ENCODE data around the gene CRACDL. TPM values are rescaled to one million over a fixed set of nuclear protein-coding genes. Genes with fewer than 3 reads are reported as not detected.

The CRACDL gene
- total and polyA plus RNA-seq, 4 donors: 0.67 to 7.5 (median 6.2) TPM

DNA sequence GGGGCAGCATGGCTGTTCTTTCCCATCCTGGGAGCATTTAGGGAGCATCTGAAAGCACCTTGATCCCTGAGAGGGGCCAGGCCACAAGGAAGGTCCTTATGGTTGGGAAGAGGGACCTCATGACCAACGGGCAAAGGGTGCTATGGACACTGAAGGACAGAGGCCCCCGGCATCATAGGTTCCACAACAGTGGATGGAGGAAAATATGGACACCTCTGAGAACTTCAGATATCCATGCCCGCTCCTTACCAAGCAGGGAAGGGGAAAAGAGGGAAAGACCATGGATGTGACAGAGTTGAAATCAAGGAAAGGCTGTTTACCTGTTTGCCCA, 111.0 kb downstream of the CRACDL start:
- 93 to 96% methylated on average over 3 of the region's 3 CpGs for WGBS, 2 donors
- Histone ChIP-seq H3K27me3 (ENCODE audit: control insufficient read depth in 1 of 2, insufficient read depth in 2 of 2, low read length in 1 of 2) (no peaks in the 10 kb centered on the region), H3K9me3 (ENCODE audit: control insufficient read depth, low read length) (no peaks in the 10 kb centered on the region), H3K36me3 (ENCODE audit: control insufficient read depth in 1 of 2, insufficient read depth in 2 of 2, low read length in 1 of 2) (no peaks in the 10 kb centered on the region), H3K4me1 (ENCODE audit: control insufficient read depth in 1 of 2, insufficient read depth in 2 of 2, low read length in 2 of 2) (no peaks in the 10 kb centered on the region), H3K27ac (ENCODE audit: low read depth in 1 of 2, low read length in 2 of 2) (no peak overlapping the region), H3K4me3 (ENCODE audit: low read length in 2 of 2) (no peak overlapping the region)
- ATAC-seq (ENCODE audit: low FRiP score) (no peak), DNase-seq (no peak)
- intact Hi-C loops (cut with DNase I): no loop called here

DNA sequence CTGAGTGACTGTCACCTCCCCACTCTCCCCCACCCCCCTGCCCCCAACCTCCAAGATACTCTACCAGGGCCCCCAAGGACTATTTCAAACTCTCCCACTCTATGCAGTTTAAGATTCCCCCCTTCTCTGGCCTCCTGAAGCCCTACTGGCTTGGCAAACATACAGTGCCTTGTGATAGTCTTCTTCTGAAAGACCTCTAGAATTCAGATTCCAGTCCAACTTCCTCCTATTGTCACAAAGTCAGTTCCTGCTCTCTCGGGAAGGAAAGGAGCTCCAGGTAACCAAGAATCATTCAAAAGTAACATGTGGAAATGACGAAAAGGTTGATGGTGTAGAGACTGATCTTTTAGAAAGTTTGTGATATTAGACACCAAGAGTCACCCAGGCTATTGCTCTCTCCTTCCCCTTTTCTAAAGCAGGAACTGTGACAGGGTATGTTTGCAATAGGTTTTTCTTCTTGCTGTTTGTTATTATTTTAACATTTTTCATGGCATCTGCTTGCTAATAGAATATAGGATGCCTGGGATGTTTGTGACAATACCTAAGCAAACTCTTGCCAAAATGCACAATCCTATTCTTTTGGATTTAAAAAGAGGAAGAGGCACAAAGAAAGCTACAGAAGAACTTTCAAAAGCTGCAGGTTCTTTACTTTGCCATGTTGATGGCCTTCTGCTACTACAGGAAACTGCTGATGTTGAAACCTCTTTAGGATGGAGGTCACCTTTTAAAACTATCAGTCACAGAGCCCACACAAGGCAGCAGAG, 111.6 kb downstream of the CRACDL start:
- Histone ChIP-seq H3K4me1 (ENCODE audit: control insufficient read depth in 1 of 2, insufficient read depth in 2 of 2, low read length in 2 of 2) (no peaks in the 10 kb centered on the region), H3K27me3 (ENCODE audit: control insufficient read depth in 1 of 2, insufficient read depth in 2 of 2, low read length in 1 of 2) (no peaks in the 10 kb centered on the region), H3K36me3 (ENCODE audit: control insufficient read depth in 1 of 2, insufficient read depth in 2 of 2, low read length in 1 of 2) (no peaks in the 10 kb centered on the region), H3K27ac (ENCODE audit: low read depth in 1 of 2, low read length in 2 of 2) (no peak overlapping the region), H3K9me3 (ENCODE audit: control insufficient read depth, low read length) (no peaks in the 10 kb centered on the region), H3K4me3 (ENCODE audit: low read length in 2 of 2) (no peak overlapping the region)
- 83 to 84% methylated on average over 2 of the region's 2 CpGs for WGBS, 2 donors
- intact Hi-C loops (cut with DNase I): loop anchor here (5.0 kb wide), 1 partner anchor 92 kb away; the partner anchor contains the start of gene MGAT4A (in 2 of the 2)
- ATAC-seq (ENCODE audit: low FRiP score) (no peak), DNase-seq (no peak)

DNA sequence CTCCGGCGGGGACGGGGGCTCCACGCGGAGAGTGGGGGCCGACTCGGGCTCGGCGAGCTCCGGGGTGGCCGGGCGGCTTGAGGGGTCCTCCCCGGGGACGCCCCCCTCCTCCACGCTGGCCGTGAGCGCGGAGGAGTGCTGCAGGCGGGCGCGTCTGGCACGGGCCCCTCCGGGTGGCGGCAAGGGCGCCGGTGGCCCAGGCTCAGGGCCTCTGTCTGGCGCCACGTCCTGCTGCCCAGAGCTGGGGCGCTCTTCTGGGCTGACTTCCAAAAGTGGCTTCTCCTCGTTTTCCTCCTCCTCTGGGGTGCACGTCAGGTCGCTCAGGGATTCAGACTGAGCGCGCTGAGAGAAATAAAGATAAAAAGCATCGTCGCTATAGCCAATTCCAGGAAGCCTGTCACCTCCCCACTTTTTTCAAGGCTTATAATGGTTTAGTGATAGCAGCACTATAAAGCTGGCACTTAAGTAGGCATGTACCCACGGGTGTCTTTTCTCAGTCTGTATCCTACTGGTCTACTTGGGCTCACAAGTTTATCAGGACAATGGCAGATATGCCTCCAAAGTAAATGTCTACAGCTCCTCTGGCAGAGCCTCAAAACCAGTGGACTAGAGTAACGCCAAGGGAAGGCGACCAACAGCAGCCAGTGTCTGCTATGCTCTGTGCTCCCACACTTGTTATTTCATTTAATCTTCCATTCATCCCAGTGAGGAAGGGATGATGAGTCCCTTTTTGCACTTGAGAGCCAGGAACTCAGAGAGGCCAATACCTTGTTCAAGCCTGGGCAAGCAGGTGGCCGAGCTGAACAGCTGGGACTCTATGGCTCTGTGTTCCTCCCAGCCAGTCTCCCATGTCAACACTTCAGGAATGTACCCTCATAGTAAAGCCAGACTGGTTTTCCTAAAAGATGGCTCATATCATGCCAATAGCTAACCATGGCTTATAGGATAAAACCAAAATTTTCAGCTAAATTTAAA, 112.5 kb downstream of the CRACDL start:
- DNase-seq (no peak), ATAC-seq (ENCODE audit: low FRiP score) (peak; percentile 38)
- Histone ChIP-seq H3K27ac (ENCODE audit: low read depth in 1 of 2, low read length in 2 of 2) (peak overlapping the region in 1 of 2 donors; percentile 33), H3K9me3 (ENCODE audit: control insufficient read depth, low read length) (no peaks in the 10 kb centered on the region), H3K36me3 (ENCODE audit: control insufficient read depth in 1 of 2, insufficient read depth in 2 of 2, low read length in 1 of 2) (no peaks in the 10 kb centered on the region), H3K4me1 (ENCODE audit: control insufficient read depth in 1 of 2, insufficient read depth in 2 of 2, low read length in 2 of 2) (no peaks in the 10 kb centered on the region), H3K4me3 (ENCODE audit: low read length in 2 of 2) (peak overlapping the region; percentile 41 to 56), H3K27me3 (ENCODE audit: control insufficient read depth in 1 of 2, insufficient read depth in 2 of 2, low read length in 1 of 2) (no peaks in the 10 kb centered on the region)
- intact Hi-C loops (cut with DNase I): loop anchor here (5.0 kb wide), 1 partner anchor 91 kb away; the partner anchor contains the start of gene MGAT4A (in 2 of the 2)
- WGBS, 2 donors: 8% methylated on average over 20 to 40 of the region's 40 CpGs

DNA sequence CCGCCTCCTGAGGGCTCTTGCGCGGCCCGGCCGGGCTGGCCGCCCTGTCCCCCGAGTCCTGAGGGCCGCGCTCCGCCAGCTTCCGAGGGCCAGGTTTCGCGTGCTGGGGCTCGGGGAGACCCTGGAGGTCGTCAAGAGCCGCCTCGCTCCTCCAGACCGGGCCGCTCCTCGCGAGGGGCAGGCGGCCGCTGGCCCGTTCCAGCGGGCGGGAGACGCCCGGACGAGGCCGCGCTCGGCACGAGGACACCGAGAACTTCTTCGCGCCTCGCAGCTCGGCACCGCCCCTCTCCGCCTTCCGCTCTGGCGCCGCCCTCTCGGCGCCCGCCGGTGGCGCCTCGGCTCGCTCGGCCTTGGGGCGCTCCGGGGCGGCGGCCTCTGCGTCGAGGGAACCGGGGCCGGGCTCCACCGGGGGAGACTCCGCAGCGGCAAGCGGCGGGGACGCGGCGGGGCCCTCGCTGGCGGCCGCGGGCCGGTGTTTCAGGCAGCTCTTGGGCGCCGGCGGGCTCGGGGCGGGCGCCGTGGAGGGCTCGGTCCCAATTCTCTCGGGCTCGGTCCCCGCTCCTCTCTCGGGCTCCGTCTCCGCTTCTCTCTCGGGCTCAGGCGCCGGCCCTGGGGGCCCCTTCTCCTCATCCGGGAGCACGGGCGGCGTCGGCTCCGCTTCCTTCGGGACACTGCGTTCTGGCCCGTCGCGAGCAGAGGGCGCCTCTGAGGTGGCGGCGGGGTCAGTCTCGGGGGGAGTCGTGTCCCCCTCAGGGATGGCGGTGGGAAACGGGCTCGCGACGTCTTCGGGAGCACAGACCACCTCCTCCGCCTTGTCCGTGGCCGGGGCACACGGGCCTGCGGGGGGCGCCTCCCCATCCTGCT, 113.5 kb downstream of the CRACDL start:
- no peaks in the 10 kb centered on the region for H3K27me3 ChIP-seq (ENCODE audit: control insufficient read depth in 1 of 2, insufficient read depth in 2 of 2, low read length in 1 of 2)
- ATAC-seq (ENCODE audit: low FRiP score): peak; percentile 80
- WGBS, 2 donors: 14 to 15% methylated on average over 64 to 117 of the region's 117 CpGs
- H3K27ac ChIP-seq (ENCODE audit: low read depth in 1 of 2, low read length in 2 of 2): no peak overlapping the region
- peak; percentile 71 to 89 for DNase-seq
- H3K9me3 ChIP-seq (ENCODE audit: control insufficient read depth, low read length): no peaks in the 10 kb centered on the region
- no peaks in the 10 kb centered on the region for H3K36me3 ChIP-seq (ENCODE audit: control insufficient read depth in 1 of 2, insufficient read depth in 2 of 2, low read length in 1 of 2)
- no peaks in the 10 kb centered on the region for H3K4me1 ChIP-seq (ENCODE audit: control insufficient read depth in 1 of 2, insufficient read depth in 2 of 2, low read length in 2 of 2)
- intact Hi-C loops (cut with DNase I): loop anchor here (5.0 kb wide), 1 partner anchor 90 kb away; the partner anchor contains the start of gene MGAT4A (in 2 of the 2)
- peak overlapping the region; percentile 41 to 56 for H3K4me3 ChIP-seq (ENCODE audit: low read length in 2 of 2)

DNA sequence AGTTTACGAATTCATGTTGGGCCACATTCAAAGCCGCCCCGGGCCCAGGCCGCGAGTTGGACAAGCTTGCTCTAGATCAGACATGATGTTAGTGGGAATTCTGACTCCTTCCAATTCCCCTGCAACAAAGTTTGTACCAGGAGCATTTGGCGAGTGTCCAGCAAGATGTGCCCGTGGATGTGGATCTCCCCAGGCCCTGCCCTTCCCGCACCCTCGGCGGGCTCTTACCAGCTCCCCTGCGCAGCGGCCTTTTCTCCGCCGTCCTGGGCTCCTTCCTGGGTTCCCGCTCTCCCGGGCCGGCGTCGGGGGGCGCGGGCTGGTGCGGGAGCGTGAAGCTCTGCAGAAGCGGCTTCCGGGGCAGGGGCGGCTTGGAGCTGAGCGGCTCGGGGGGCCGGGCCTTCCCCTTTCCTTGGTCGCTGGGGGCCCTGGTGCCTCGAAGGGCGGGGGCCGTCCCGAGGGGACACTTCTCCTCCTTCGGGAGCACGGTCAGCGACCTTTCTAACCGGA, 114.3 kb downstream of the CRACDL start:
- WGBS, 2 donors: 94 to 95% methylated on average over 33 to 38 of the region's 38 CpGs
- Histone ChIP-seq H3K4me3 (ENCODE audit: low read length in 2 of 2) (no peak overlapping the region), H3K27ac (ENCODE audit: low read depth in 1 of 2, low read length in 2 of 2) (no peak overlapping the region), H3K36me3 (ENCODE audit: control insufficient read depth in 1 of 2, insufficient read depth in 2 of 2, low read length in 1 of 2) (no peaks in the 10 kb centered on the region), H3K27me3 (ENCODE audit: control insufficient read depth in 1 of 2, insufficient read depth in 2 of 2, low read length in 1 of 2) (no peaks in the 10 kb centered on the region), H3K9me3 (ENCODE audit: control insufficient read depth, low read length) (no peaks in the 10 kb centered on the region), H3K4me1 (ENCODE audit: control insufficient read depth in 1 of 2, insufficient read depth in 2 of 2, low read length in 2 of 2) (no peaks in the 10 kb centered on the region)
- intact Hi-C loops (cut with DNase I): loop anchor here (5.0 kb wide), 1 partner anchor 89 kb away; the partner anchor contains the start of gene MGAT4A (in 2 of the 2)
- no peak for DNase-seq
- ATAC-seq (ENCODE audit: low FRiP score): no peak

DNA sequence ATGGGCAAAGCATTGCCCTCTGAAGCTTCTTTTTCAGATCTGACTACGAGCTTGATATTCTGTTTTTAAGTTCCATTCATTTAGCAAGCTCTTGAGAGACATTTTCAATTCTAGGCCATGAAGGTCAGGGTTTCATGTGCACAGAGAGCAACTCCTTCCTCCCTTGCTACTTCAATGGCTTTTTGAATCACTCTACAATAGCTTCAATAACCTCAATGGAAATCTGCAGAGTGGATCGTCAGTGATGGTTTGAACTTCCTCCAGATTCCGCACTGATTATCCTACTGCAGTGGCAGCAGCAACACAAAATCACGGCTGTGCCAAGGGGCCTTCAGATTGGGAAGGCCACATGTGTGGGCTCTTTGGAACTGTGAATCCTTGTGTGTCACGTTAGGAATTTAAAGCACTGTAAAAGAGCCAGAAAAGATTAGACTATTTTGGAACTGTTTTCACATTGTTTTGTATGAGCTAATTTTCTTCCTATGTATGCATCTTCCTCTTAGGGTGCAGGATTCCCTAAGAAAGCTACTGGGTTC, 116.7 kb downstream of the CRACDL start:
- H3K27ac ChIP-seq (ENCODE audit: low read depth in 1 of 2, low read length in 2 of 2): no peak overlapping the region
- H3K9me3 ChIP-seq (ENCODE audit: control insufficient read depth, low read length): no peaks in the 10 kb centered on the region
- H3K36me3 ChIP-seq (ENCODE audit: control insufficient read depth in 1 of 2, insufficient read depth in 2 of 2, low read length in 1 of 2): no peaks in the 10 kb centered on the region
- WGBS, 2 donors: 34 to 36% methylated on average over 5 of the region's 5 CpGs
- no peak for ATAC-seq (ENCODE audit: low FRiP score)
- H3K27me3 ChIP-seq (ENCODE audit: control insufficient read depth in 1 of 2, insufficient read depth in 2 of 2, low read length in 1 of 2): no peaks in the 10 kb centered on the region
- no peaks in the 10 kb centered on the region for H3K4me1 ChIP-seq (ENCODE audit: control insufficient read depth in 1 of 2, insufficient read depth in 2 of 2, low read length in 2 of 2)
- H3K4me3 ChIP-seq (ENCODE audit: low read length in 2 of 2): no peak overlapping the region
- intact Hi-C loops (cut with DNase I): no loop called here
- DNase-seq: no peak

DNA sequence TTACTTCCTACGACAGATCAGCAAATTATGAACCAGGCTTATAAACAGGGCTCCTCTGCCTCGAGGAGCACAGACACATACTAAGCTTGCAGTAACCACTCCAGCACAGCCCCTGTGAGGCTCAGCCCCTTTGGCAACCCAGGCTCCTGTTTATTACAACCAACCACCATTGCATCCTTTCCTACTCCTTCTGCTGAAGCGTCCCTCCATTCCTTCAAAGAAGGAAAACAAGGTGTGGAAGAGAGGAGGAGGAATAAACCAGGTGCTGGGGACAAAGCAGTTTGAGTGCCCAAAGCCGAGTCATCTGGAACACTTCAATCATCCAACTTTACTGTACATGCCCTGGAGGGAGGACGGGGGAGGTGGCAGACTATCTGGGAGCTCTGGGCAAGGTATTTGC, 117.9 kb downstream of the CRACDL start:
- no peak overlapping the region for H3K27ac ChIP-seq (ENCODE audit: low read depth in 1 of 2, low read length in 2 of 2)
- WGBS, 2 donors: 90 to 91% methylated on average over 5 of the region's 5 CpGs
- H3K27me3 ChIP-seq (ENCODE audit: control insufficient read depth in 1 of 2, insufficient read depth in 2 of 2, low read length in 1 of 2): no peaks in the 10 kb centered on the region
- H3K36me3 ChIP-seq (ENCODE audit: control insufficient read depth in 1 of 2, insufficient read depth in 2 of 2, low read length in 1 of 2): no peaks in the 10 kb centered on the region
- no peaks in the 10 kb centered on the region for H3K4me1 ChIP-seq (ENCODE audit: control insufficient read depth in 1 of 2, insufficient read depth in 2 of 2, low read length in 2 of 2)
- DNase-seq (no peak), ATAC-seq (ENCODE audit: low FRiP score) (no peak)
- H3K4me3 ChIP-seq (ENCODE audit: low read length in 2 of 2): no peak overlapping the region
- no peaks in the 10 kb centered on the region for H3K9me3 ChIP-seq (ENCODE audit: control insufficient read depth, low read length)
- intact Hi-C loops (cut with DNase I): no loop called here

DNA sequence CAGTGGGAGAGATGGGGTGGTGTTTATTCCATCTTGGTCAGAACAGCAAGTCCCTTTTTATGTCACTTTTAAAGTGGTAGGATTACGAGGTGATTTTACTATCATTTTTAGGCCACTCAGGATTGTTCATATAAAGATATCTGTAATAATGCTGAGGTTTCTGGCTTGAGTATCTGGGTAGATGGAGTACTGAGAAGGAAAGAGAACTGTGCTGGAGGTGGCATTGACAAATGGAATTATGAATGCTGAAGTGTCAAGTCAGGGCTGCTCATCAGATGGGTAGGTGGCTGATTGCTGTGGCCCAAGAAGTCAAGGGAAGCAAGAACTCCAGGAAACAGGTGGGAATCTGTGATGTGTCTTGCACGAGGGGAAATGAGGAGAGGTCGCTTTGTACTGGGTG, 119.7 kb downstream of the CRACDL start:
- DNase-seq (no peak), ATAC-seq (ENCODE audit: low FRiP score) (no peak)
- intact Hi-C loops (cut with DNase I): no loop called here
- Histone ChIP-seq H3K27me3 (ENCODE audit: control insufficient read depth in 1 of 2, insufficient read depth in 2 of 2, low read length in 1 of 2) (no peaks in the 10 kb centered on the region), H3K36me3 (ENCODE audit: control insufficient read depth in 1 of 2, insufficient read depth in 2 of 2, low read length in 1 of 2) (no peaks in the 10 kb centered on the region), H3K27ac (ENCODE audit: low read depth in 1 of 2, low read length in 2 of 2) (no peak overlapping the region), H3K9me3 (ENCODE audit: control insufficient read depth, low read length) (no peaks in the 10 kb centered on the region), H3K4me3 (ENCODE audit: low read length in 2 of 2) (no peak overlapping the region), H3K4me1 (ENCODE audit: control insufficient read depth in 1 of 2, insufficient read depth in 2 of 2, low read length in 2 of 2) (no peaks in the 10 kb centered on the region)
- WGBS, 2 donors: 95 to 100% methylated on average over 3 of the region's 3 CpGs

Data from aorta (tissue), 5 donors.